HepG2 (cell line): ENCODE data around the gene BICRAL. TPM values are rescaled to one million over a fixed set of nuclear protein-coding genes. Genes with fewer than 3 reads are reported as not detected.
A peak's percentile ranks its signal among the peaks of the same experiment; 100 is the strongest.

ENCODE experiments used
- ATAC-seq: fragments of 200-7000 bp; cut with Tn5 transposase; 3 replicates; pipeline ENCODE4 v1.9.1; 2020; ENCODE audit warnings: mild to moderate bottlenecking, moderate library complexity
- BruUV-seq: library from RNA; stranded (reverse); fragments of 400-500 nt; replicated peaks from 2 replicates; lab custom pipeline; 2021; lab: Mats Ljungman, UMichigan
- CTCF ChIA-PET: fragments of 300-600 bp; formaldehyde crosslinking; extraction: SDS; loops from one replicate; lab custom pipeline; 2021; ENCODE audit warnings: low total read pairs, inconsistent platforms, low intra/inter-chr PET ratio; lab: Yijun Ruan, JAX
- POLR2A ChIA-PET: fragments of 350-600 bp; sonication (Branson Sonifier 250); formaldehyde crosslinking; loops from one replicate; lab custom pipeline; 2020; ENCODE audit warnings: antibody characterized with exemption, inconsistent platforms; lab: Yijun Ruan, JAX
- DNase-seq: peaks from one replicate; pipeline ENCODE4 v3.0.0-alpha.2; 2015; ENCODE audit warnings: low spot score
- FAIRE-seq: peaks from 3 replicates; lab custom pipeline; 2011; peaks lifted over from hg19 to GRCh38; lab: Jason Lieb, UNC
- H2AFZ ChIP-seq: one replicate; pipeline ENCODE4 v1.6.1; 2011; ENCODE audit warnings: low read length, inconsistent platforms
- H3K27ac ChIP-seq: fragments of 300-600 bp; 3 replicates; pipeline ENCODE4 v1.8.0; 2011; ENCODE audit warnings: mixed run types, mild to moderate bottlenecking, mixed read lengths, low read length, inconsistent platforms; ENCODE audit not compliant: insufficient read depth; ENCODE audit errors: extremely low read length
- H3K27me3 ChIP-seq, 2 experiments: fragments of 200-600 bp in 1 of 2; 2 replicates in 1 of 2; 3 replicates in 1 of 2; pipeline versions ENCODE4 v1.6.0 to v1.8.0; 2011; ENCODE audit warnings: low read length in 2 of 2, mild to moderate bottlenecking in 2 of 2, moderate library complexity in 2 of 2, inconsistent platforms in 1 of 2; ENCODE audit not compliant: insufficient read depth in 2 of 2, control insufficient read depth in 1 of 2
- H3K36me3 ChIP-seq, 2 experiments: fragments of 200-600 bp in 1 of 2; replicated peaks in 1 of 2; 2 replicates in 1 of 2; 3 replicates in 1 of 2; pipeline versions ENCODE4 v1.5.1 to v1.8.0; 2011; ENCODE audit warnings: low read length in 2 of 2, inconsistent platforms in 1 of 2; ENCODE audit not compliant: insufficient read depth in 2 of 2, control insufficient read depth in 1 of 2
- H3K4me1 ChIP-seq: 2 replicates; pipeline ENCODE4 v1.5.1; 2012; ENCODE audit warnings: low read length, inconsistent platforms; ENCODE audit not compliant: insufficient read depth
- H3K4me2 ChIP-seq: 2 replicates; pipeline ENCODE4 v1.6.0; 2011; ENCODE audit warnings: low read depth, low read length, inconsistent platforms
- H3K4me3 ChIP-seq, 3 experiments: fragments of 200-600 bp in 1 of 3; sonication (generic), shearing (Covaris generic) in 1 of 3; replicated peaks in 1 of 3; 2 replicates each; pipeline ENCODE4 v1.5.1; 2011 to 2016; ENCODE audit warnings: low read length in 3 of 3, inconsistent platforms in 2 of 3, low read depth in 2 of 3, mild to moderate bottlenecking in 2 of 3, control low read depth in 1 of 3, mixed read lengths in 1 of 3; ENCODE audit not compliant: insufficient read depth in 1 of 3
- H3K79me2 ChIP-seq: one replicate; pipeline ENCODE4 v1.6.1; 2011; ENCODE audit warnings: low read length, inconsistent platforms; ENCODE audit not compliant: insufficient read depth
- H3K9ac ChIP-seq: 2 replicates; pipeline ENCODE4 v1.6.0; 2011; ENCODE audit warnings: mild to moderate bottlenecking, low read depth, low read length, inconsistent platforms; ENCODE audit not compliant: insufficient read depth
- H3K9me3 ChIP-seq: 2 replicates; pipeline ENCODE4 v1.5.1; 2012; ENCODE audit warnings: mild to moderate bottlenecking, low read length
- H4K20me1 ChIP-seq: 2 replicates; pipeline ENCODE4 v1.6.0; 2011; ENCODE audit warnings: inconsistent platforms, mild to moderate bottlenecking, low read length, moderate library complexity; ENCODE audit not compliant: insufficient read depth
- ERF ChIP-seq: IDR thresholded peaks from 2 replicates; pipeline ENCODE4 v1.6.1; 2018; ENCODE audit warnings: missing biosample characterization, missing genetic modification reagents
- FOXA3 ChIP-seq: IDR thresholded peaks from 2 replicates; pipeline ENCODE4 v1.6.1; 2016; ENCODE audit warnings: missing genetic modification reagents, missing compliant biosample characterization
- NONO ChIP-seq, 2 experiments: fragments of 450-650 bp in 1 of 2; sonication (generic) in 1 of 2; formaldehyde crosslinking in 1 of 2; IDR thresholded peaks in 1 of 2; conservative IDR thresholded peaks in 1 of 2; 2 replicates each; pipeline versions ENCODE4 v1.6.1 to v1.8.0; 2017 to 2022; ENCODE audit warnings: mild to moderate bottlenecking in 1 of 2, missing genetic modification reagents in 1 of 2, moderate library complexity in 1 of 2
- PHF21A ChIP-seq: sonication (generic); formaldehyde crosslinking; IDR thresholded peaks from 2 replicates; pipeline ENCODE4 v1.5.0; 2020; ENCODE audit warnings: mild to moderate bottlenecking, missing genetic modification reagents
- SOX5 ChIP-seq: IDR thresholded peaks from 2 replicates; pipeline ENCODE4 v1.6.1; 2016; ENCODE audit warnings: borderline replicate concordance
- ZNF333 ChIP-seq: sonication (generic); formaldehyde crosslinking; IDR thresholded peaks from 2 replicates; pipeline ENCODE4 v1.4.0; 2020; ENCODE audit warnings: mild to moderate bottlenecking, missing genetic modification reagents, borderline replicate concordance
- ZNF724P ChIP-seq: sonication (generic); formaldehyde crosslinking; IDR thresholded peaks from 2 replicates; pipeline ENCODE4 v1.8.0; 2022; ENCODE audit warnings: missing genetic modification reagents, borderline replicate concordance
- WGBS: methylation state at CpG from one replicate; pipeline ENCODE4 v1.1.6; 2017; ENCODE audit warnings: low lambda C conversion rate; 5-methylcytosine and 5-hydroxymethylcytosine counted together
- in situ Hi-C: cut with HindIII; loops from 2 replicates; pipeline ENCODE4 v1.10.0; 2017; ENCODE audit warnings: low pct_unique_long_range_greater_than_20kb; ENCODE audit not compliant: extremely low pct_ligation_motif_present
- intact Hi-C: fragments of 100-400 bp; cut with micrococcal nuclease; formaldehyde crosslinking; loops from one replicate; pipeline ENCODE4 v1.10.0; 2022; ENCODE audit not compliant: unreplicated experiment
- polyA plus RNA-seq, 8 experiments: library from polyadenylated mRNA; depleted of rRNA in 3 of 8; stranded (reverse) in 7 of 8; unstranded in 1 of 8; fragments of >200 nt; fragmentation: Illumina TruSeq in 4 of 8; extraction: Trizol in 4 of 8; gene quantifications; 2 replicates each; pipeline versions ENCODE4 v1.2.1 to v1.2.3, GENCODE V29; 2011 to 2016; ENCODE audit warnings: low read depth in 4 of 8, missing spikeins in 1 of 8, mixed read lengths in 1 of 8; ENCODE audit not compliant: insufficient read depth in 1 of 8
- total RNA-seq, 5 experiments: library from RNA; depleted of rRNA; stranded (reverse); fragments of >200 nt; fragmentation: Illumina TruSeq; extraction: Trizol; gene quantifications; 2 replicates each; pipeline ENCODE4 v1.2.3, GENCODE V29; 2016; ENCODE audit warnings: low read depth in 1 of 5
- TF ChIP-seq, protein P1 (sequence below), 2 experiments: IDR thresholded peaks; 2 replicates each; pipeline ENCODE4 v1.6.1; 2011 to 2012; ENCODE audit warnings: low read length in 2 of 2, borderline replicate concordance in 1 of 2, low read depth in 1 of 2, mild to moderate bottlenecking in 1 of 2, moderate library complexity in 1 of 2
- TF ChIP-seq, protein P2 (sequence below): sonication (generic); formaldehyde crosslinking; IDR thresholded peaks from 2 replicates; pipeline ENCODE4 v1.4.0; 2020; ENCODE audit warnings: mild to moderate bottlenecking, missing genetic modification reagents
- TF ChIP-seq, protein P3 (sequence below): sonication (generic); formaldehyde crosslinking; IDR thresholded peaks from 2 replicates; pipeline ENCODE4 v1.5.1; 2020; ENCODE audit warnings: mild to moderate bottlenecking, missing genetic modification reagents, borderline replicate concordance

BICRAL gene
- total and polyA plus RNA-seq, 2 of the 13 experiments (the other 11 are each of a cell fraction or from before 2014, with no cell fraction given): 5.0 to 13.5 TPM

DNA sequence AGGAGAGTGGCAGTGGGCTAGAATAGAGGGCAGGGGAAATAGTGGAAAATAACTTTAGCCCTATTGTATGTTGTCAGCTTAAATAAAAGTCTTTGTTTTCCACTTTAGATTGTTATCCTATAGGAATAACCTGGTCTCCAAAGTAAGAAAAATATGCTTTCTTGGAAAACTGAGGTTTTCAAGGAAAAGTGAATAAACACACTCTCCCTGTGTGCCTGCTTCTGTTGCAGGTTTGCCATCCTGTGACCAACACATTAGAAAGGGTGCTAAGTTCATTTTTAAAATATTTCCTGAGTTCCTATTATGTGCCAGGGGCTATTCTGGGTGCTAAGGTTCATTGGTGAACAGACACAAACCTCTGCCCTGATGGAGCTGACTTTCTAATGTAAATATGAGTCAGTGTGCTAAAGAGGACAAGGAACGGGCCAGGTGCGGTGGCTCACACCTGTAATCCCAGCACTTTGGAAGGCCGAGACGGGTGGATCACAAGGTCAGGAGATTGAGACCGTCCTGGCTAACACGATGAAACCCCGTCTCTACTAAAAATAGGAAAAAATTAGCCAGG is 23.5 kb downstream of the BICRAL start:
- H3K27ac ChIP-seq: no peak overlapping the region
- H3K4me3 ChIP-seq: no peak overlapping the region
- H3K79me2 ChIP-seq: peaks cover 5% of the 10 kb centered on the region
- H3K27me3 ChIP-seq: no peaks in the 10 kb centered on the region
- POLR2A ChIA-PET: interaction anchor here (1.0 to 1.3 kb wide), 2 partner anchors 20 to 60 kb away, joined by 4 read pairs; partner anchors contain the start of gene TBCC
- peaks cover 9% of the 10 kb centered on the region; the same call in 1 of the 2 replicates for H4K20me1 ChIP-seq
- peaks cover 0 to 2% of the 10 kb centered on the region in 2 experiments; a peak in 2 of 5 replicates for H3K36me3 ChIP-seq
- H3K9ac ChIP-seq: no peak overlapping the region
- H3K9me3 ChIP-seq: no peaks in the 10 kb centered on the region
- peaks cover 18% of the 10 kb centered on the region for H3K4me1 ChIP-seq
- no peak overlapping the region for H2AFZ ChIP-seq
- BruUV-seq: TSS peak; percentile 18
- CTCF ChIA-PET: no interaction called here
- H3K4me2 ChIP-seq: peak overlapping the region; percentile 22
- 10% methylated on average over 7 of the region's 7 CpGs for WGBS
- FAIRE-seq (no peak), DNase-seq (peak; percentile 50), ATAC-seq (peak; percentile 92)
- in situ Hi-C loops: no loop called here
- intact Hi-C loops: no loop called here
- TF ChIP-seq SOX5 (CRISPR knock-in tag) (peak; percentile 17; the same call in 1 of the 2 replicates), ERF (CRISPR knock-in tag) (peak; percentile 14; the same call in 1 of the 2 replicates), NONO (IDR thresholded peaks at IDR 0.05) (no peak), NONO (CRISPR knock-in tag; conservative IDR thresholded peaks at IDR 0.05) (no peak), ZNF724P (CRISPR knock-in tag) (no peak), FOXA3 (peak; percentile 74), PHF21A (peak; percentile 50; the same call in 1 of the 2 replicates), ZNF333 (no peak)
- TF ChIP-seq, protein P1, sequence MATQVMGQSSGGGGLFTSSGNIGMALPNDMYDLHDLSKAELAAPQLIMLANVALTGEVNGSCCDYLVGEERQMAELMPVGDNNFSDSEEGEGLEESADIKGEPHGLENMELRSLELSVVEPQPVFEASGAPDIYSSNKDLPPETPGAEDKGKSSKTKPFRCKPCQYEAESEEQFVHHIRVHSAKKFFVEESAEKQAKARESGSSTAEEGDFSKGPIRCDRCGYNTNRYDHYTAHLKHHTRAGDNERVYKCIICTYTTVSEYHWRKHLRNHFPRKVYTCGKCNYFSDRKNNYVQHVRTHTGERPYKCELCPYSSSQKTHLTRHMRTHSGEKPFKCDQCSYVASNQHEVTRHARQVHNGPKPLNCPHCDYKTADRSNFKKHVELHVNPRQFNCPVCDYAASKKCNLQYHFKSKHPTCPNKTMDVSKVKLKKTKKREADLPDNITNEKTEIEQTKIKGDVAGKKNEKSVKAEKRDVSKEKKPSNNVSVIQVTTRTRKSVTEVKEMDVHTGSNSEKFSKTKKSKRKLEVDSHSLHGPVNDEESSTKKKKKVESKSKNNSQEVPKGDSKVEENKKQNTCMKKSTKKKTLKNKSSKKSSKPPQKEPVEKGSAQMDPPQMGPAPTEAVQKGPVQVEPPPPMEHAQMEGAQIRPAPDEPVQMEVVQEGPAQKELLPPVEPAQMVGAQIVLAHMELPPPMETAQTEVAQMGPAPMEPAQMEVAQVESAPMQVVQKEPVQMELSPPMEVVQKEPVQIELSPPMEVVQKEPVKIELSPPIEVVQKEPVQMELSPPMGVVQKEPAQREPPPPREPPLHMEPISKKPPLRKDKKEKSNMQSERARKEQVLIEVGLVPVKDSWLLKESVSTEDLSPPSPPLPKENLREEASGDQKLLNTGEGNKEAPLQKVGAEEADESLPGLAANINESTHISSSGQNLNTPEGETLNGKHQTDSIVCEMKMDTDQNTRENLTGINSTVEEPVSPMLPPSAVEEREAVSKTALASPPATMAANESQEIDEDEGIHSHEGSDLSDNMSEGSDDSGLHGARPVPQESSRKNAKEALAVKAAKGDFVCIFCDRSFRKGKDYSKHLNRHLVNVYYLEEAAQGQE (IDR thresholded peaks at IDR 0.05; ENCODE audit: borderline replicate concordance in 1 of 2, low read depth in 1 of 2, low read length in 2 of 2): peak in 1 of 2 experiments; percentile 9; a peak in 1 of 4 replicates
- TF ChIP-seq, protein P2, sequence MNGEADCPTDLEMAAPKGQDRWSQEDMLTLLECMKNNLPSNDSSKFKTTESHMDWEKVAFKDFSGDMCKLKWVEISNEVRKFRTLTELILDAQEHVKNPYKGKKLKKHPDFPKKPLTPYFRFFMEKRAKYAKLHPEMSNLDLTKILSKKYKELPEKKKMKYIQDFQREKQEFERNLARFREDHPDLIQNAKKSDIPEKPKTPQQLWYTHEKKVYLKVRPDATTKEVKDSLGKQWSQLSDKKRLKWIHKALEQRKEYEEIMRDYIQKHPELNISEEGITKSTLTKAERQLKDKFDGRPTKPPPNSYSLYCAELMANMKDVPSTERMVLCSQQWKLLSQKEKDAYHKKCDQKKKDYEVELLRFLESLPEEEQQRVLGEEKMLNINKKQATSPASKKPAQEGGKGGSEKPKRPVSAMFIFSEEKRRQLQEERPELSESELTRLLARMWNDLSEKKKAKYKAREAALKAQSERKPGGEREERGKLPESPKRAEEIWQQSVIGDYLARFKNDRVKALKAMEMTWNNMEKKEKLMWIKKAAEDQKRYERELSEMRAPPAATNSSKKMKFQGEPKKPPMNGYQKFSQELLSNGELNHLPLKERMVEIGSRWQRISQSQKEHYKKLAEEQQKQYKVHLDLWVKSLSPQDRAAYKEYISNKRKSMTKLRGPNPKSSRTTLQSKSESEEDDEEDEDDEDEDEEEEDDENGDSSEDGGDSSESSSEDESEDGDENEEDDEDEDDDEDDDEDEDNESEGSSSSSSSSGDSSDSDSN (CRISPR knock-in tag): 0 out of 2 replicates have a peak, but pooled peaks have one; percentile 20
- TF ChIP-seq, protein P3, sequence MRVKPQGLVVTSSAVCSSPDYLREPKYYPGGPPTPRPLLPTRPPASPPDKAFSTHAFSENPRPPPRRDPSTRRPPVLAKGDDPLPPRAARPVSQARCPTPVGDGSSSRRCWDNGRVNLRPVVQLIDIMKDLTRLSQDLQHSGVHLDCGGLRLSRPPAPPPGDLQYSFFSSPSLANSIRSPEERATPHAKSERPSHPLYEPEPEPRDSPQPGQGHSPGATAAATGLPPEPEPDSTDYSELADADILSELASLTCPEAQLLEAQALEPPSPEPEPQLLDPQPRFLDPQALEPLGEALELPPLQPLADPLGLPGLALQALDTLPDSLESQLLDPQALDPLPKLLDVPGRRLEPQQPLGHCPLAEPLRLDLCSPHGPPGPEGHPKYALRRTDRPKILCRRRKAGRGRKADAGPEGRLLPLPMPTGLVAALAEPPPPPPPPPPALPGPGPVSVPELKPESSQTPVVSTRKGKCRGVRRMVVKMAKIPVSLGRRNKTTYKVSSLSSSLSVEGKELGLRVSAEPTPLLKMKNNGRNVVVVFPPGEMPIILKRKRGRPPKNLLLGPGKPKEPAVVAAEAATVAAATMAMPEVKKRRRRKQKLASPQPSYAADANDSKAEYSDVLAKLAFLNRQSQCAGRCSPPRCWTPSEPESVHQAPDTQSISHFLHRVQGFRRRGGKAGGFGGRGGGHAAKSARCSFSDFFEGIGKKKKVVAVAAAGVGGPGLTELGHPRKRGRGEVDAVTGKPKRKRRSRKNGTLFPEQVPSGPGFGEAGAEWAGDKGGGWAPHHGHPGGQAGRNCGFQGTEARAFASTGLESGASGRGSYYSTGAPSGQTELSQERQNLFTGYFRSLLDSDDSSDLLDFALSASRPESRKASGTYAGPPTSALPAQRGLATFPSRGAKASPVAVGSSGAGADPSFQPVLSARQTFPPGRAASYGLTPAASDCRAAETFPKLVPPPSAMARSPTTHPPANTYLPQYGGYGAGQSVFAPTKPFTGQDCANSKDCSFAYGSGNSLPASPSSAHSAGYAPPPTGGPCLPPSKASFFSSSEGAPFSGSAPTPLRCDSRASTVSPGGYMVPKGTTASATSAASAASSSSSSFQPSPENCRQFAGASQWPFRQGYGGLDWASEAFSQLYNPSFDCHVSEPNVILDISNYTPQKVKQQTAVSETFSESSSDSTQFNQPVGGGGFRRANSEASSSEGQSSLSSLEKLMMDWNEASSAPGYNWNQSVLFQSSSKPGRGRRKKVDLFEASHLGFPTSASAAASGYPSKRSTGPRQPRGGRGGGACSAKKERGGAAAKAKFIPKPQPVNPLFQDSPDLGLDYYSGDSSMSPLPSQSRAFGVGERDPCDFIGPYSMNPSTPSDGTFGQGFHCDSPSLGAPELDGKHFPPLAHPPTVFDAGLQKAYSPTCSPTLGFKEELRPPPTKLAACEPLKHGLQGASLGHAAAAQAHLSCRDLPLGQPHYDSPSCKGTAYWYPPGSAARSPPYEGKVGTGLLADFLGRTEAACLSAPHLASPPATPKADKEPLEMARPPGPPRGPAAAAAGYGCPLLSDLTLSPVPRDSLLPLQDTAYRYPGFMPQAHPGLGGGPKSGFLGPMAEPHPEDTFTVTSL (CRISPR knock-in tag): peak; percentile 41; the same call in 1 of the 2 replicates
